A549 (cell line): ENCODE measurements around the gene ECI1.

Experiments
- TF ChIP-seq, protein P1 (sequence below): fragments of >200 bp; sonication (Bioruptor Twin); formaldehyde crosslinking; IDR thresholded peaks from 3 replicates; pipeline ENCODE4 v1.5.1; 2016
- TF ChIP-seq, protein P2 (sequence below): fragments of 150-350 bp; IDR thresholded peaks from 2 replicates; pipeline ENCODE4 v1.6.1; 2014; ENCODE audit warnings: low read depth, mild to moderate bottlenecking, low read length

DNA sequence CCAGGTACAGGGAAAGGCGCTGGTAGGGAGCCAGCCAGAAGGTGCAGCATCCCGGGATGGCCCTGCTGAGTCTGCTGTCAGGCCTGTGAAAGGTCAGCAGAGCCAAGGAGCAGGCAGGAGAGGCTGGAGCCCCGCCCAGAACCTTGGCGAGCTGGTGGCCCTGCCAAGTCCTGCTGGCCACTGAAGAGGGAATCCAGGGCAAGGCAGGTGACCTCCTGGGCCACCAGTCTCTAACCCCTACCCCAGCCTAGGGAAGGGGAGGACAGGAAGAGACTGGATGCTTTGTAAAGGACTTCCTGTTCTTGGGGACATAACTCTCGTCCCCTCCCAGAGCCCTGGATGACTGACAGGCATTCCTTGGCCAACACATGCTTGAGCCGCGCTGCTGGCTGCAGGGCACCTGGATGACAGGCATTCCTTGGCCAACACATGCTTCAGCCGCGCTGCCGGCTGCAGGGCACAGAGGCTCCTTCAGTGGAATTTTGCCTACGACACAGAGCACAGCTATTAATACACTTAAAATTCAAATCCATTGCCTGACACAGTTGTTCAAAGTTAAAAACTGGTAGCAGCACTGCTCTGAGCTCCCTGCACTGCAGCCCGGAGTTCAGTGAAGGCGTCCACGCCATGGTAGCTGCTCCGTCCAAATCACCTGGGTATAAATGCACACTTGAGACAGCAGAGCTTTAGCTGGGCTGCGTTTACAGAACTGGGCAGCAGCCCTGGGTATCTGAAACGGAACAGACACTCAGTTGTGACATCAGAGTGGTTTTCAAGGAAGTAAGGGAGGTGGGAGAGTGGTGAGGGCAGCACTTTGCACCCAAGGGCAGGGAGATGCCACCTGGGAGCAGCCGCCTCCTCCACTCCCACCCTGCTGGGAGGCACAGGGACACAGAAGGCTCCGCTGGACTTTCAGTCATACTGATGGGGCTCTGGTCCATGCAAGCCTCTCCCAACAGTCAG is 38.7 kb downstream of the ECI1 start:
- TF ChIP-seq, protein P1, sequence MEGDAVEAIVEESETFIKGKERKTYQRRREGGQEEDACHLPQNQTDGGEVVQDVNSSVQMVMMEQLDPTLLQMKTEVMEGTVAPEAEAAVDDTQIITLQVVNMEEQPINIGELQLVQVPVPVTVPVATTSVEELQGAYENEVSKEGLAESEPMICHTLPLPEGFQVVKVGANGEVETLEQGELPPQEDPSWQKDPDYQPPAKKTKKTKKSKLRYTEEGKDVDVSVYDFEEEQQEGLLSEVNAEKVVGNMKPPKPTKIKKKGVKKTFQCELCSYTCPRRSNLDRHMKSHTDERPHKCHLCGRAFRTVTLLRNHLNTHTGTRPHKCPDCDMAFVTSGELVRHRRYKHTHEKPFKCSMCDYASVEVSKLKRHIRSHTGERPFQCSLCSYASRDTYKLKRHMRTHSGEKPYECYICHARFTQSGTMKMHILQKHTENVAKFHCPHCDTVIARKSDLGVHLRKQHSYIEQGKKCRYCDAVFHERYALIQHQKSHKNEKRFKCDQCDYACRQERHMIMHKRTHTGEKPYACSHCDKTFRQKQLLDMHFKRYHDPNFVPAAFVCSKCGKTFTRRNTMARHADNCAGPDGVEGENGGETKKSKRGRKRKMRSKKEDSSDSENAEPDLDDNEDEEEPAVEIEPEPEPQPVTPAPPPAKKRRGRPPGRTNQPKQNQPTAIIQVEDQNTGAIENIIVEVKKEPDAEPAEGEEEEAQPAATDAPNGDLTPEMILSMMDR = no peak
- TF ChIP-seq, protein P2, sequence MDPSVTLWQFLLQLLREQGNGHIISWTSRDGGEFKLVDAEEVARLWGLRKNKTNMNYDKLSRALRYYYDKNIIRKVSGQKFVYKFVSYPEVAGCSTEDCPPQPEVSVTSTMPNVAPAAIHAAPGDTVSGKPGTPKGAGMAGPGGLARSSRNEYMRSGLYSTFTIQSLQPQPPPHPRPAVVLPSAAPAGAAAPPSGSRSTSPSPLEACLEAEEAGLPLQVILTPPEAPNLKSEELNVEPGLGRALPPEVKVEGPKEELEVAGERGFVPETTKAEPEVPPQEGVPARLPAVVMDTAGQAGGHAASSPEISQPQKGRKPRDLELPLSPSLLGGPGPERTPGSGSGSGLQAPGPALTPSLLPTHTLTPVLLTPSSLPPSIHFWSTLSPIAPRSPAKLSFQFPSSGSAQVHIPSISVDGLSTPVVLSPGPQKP = no peak
